Tibial nerve (tissue), 4 donors: ENCODE measurements around the gene TMIGD3. TPM values are rescaled to one million over a fixed set of nuclear protein-coding genes. Genes with fewer than 3 reads are reported as not detected.

Experiments used
- DNase-seq, 2 donors: peaks; one replicate each; pipeline ENCODE4 v3.0.0-alpha.2; 2019; ENCODE audit warnings: low spot score in 2 of 2
- H3K27ac ChIP-seq, 4 donors: fragments of 200-600 bp; sonication (generic) in 3 of 4; one replicate each; pipeline ENCODE4 v1.5.1; 2017 to 2019; ENCODE audit warnings: mild to moderate bottlenecking in 1 of 4
- H3K27me3 ChIP-seq, 2 donors: fragments of 200-600 bp; sonication (generic) in 1 of 2; one replicate each; pipeline versions ENCODE4 v1.5.1 to v1.6.0; 2017 to 2019
- H3K36me3 ChIP-seq, 3 donors: fragments of 200-600 bp; sonication (generic); one replicate each; pipeline ENCODE4 v1.5.1; 2018 to 2019
- H3K4me1 ChIP-seq, 4 donors: fragments of 200-600 bp; sonication (generic) in 3 of 4; one replicate each; pipeline ENCODE4 v1.5.1; 2017 to 2019
- H3K4me3 ChIP-seq, 4 donors: fragments of 200-600 bp; sonication (generic) in 3 of 4; one replicate each; pipeline ENCODE4 v1.5.1; 2017 to 2019; ENCODE audit warnings: mild to moderate bottlenecking in 1 of 4, moderate library complexity in 1 of 4
- H3K9me3 ChIP-seq, 4 donors: fragments of 200-600 bp; sonication (generic) in 3 of 4; one replicate each; pipeline ENCODE4 v1.5.1; 2017 to 2019
- EP300 ChIP-seq, 2 donors: sonication (generic); formaldehyde crosslinking; IDR thresholded peaks; one replicate each; pipeline ENCODE4 v1.6.1; 2017; ENCODE audit warnings: antibody characterized with exemption in 2 of 2, mild to moderate bottlenecking in 1 of 2
- POLR2A ChIP-seq, 2 donors: fragments of 450-650 bp; IDR thresholded peaks; one replicate each; pipeline ENCODE4 v1.6.1; 2017; ENCODE audit warnings: antibody characterized with exemption in 2 of 2, mild to moderate bottlenecking in 2 of 2, moderate library complexity in 2 of 2
- WGBS, 2 donors: methylation state at CpG; one replicate each; pipeline ENCODE4 v1.1.5; 2018; 5-methylcytosine and 5-hydroxymethylcytosine counted together
- total RNA-seq, 4 donors: library from RNA; depleted of rRNA; stranded (reverse); fragments of >200 nt; gene quantifications; one replicate each; pipeline ENCODE4 v1.1.0, GENCODE V29; 2016
- TF ChIP-seq, protein P1 (sequence below), 5 experiments: fragments of 200-600 bp in 3 of 5; fragments of 450-650 bp in 2 of 5; sonication (generic) in 3 of 5; IDR thresholded peaks; one replicate each; pipeline ENCODE4 v1.5.1; 2016 to 2019; ENCODE audit warnings: antibody characterized with exemption in 5 of 5, mild to moderate bottlenecking in 3 of 5, moderate library complexity in 2 of 5

TMIGD3 gene
- total RNA-seq, 4 donors from 2014 or later: 0.59 to 9.6 (median 2.3) TPM

DNA sequence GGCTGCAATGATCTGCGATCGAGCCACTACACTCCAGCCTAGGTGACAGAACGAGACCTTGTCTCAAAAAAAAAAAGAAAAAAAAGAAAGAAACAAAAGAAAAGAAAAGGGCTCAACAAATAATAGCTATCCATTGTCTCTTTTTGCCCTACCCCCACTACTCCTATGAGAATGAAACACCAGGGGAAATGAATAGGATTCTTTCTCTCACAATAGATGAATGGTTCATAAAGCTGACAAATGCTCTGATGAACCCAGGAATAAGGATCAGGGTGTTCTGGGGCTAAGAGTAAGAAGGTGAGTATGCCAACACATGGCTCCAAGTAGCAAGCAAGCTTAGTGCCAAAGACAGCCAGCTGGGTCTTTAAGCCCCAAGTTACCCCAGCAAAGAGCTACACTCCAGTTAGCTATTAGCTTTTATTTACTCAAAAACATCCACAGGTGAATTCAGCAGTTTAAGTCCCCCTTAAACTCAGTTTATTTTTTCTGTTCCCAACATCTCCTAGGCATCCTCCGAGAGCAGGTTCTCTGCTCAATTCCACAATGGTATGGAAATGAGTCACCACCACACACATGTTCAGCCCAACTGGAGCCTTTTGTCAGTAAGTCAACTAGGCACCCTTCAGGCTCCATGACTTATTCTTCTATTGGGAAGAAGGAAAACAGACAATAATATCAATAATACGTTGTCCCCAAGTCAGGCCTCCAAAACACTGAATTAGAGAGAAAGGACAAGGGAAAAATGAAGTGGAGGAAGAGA is 4.2 kb downstream of the TMIGD3 start:
- DNase-seq: no peak

DNA sequence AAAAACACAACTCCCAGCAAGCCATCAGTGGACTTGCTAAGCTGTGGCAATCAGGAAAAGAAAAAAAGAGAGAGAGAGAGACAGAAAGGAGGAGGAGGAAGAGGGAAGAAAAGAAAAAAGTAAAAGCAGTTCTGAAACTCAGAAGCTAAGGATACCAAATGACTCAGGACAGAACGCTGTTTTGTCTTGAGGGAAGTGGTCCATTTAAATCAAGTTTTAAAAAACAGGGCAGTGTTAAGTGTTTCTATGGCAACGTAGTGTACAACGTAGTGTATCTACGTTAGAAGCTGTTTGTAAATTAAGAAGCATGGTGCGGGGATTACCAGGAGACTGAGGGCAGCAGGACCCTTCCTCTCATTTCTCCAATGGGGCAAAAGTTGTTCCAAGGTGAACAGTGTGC is 5.8 kb downstream of the TMIGD3 start:
- Histone ChIP-seq H3K27me3 (no peaks in the 10 kb centered on the region), H3K4me1 (no peaks in the 10 kb centered on the region), H3K9me3 (no peaks in the 10 kb centered on the region), H3K27ac (no peak overlapping the region), H3K36me3 (no peaks in the 10 kb centered on the region), H3K4me3 (no peak overlapping the region)
- TF ChIP-seq POLR2A (IDR thresholded peaks at IDR 0.05) (no peak), EP300 (IDR thresholded peaks at IDR 0.05) (no peak)
- TF ChIP-seq, protein P1, sequence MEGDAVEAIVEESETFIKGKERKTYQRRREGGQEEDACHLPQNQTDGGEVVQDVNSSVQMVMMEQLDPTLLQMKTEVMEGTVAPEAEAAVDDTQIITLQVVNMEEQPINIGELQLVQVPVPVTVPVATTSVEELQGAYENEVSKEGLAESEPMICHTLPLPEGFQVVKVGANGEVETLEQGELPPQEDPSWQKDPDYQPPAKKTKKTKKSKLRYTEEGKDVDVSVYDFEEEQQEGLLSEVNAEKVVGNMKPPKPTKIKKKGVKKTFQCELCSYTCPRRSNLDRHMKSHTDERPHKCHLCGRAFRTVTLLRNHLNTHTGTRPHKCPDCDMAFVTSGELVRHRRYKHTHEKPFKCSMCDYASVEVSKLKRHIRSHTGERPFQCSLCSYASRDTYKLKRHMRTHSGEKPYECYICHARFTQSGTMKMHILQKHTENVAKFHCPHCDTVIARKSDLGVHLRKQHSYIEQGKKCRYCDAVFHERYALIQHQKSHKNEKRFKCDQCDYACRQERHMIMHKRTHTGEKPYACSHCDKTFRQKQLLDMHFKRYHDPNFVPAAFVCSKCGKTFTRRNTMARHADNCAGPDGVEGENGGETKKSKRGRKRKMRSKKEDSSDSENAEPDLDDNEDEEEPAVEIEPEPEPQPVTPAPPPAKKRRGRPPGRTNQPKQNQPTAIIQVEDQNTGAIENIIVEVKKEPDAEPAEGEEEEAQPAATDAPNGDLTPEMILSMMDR (IDR thresholded peaks at IDR 0.05): no peak
- DNase-seq: no peak
- 59 to 71% methylated on average over 5 of the region's 5 CpGs for WGBS, 2 donors

More for the DNA sequence above, 4.2 kb downstream of the TMIGD3 start:
- Histone ChIP-seq H3K4me3 (no peak overlapping the region), H3K4me1 (no peaks in the 10 kb centered on the region), H3K27ac (no peak overlapping the region), H3K9me3 (no peaks in the 10 kb centered on the region), H3K27me3 (no peaks in the 10 kb centered on the region), H3K36me3 (no peaks in the 10 kb centered on the region)
- TF ChIP-seq EP300 (IDR thresholded peaks at IDR 0.05) (no peak), POLR2A (IDR thresholded peaks at IDR 0.05) (no peak)
- TF ChIP-seq, protein P1 (IDR thresholded peaks at IDR 0.05): no peak
- 84 to 87% methylated on average over 5 of the region's 5 CpGs for WGBS, 2 donors

DNA sequence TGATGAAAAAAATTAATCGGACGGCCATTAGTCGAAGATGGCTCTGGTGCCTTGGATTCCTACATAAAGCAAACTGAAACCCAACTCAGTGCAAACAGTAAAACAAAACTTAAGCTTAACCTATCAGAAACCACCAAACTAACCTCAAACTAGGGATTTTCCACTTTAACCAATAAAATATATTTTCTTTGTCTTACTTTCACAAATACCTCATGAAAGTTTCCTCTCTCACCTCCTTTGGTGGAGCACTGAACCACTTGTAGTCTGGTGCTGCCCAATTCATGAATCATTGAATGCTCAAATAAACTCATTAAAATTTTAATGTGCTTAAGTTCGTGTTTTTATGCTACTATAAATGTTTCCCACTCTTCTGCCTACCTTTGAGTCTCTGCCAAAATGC is 7.0 kb downstream of the TMIGD3 start:
- WGBS, 2 donors: 82 to 84% methylated on average over 4 of the region's 4 CpGs
- no peak for DNase-seq
- no peak overlapping the region for H3K4me3 ChIP-seq
- H3K27ac ChIP-seq: no peak overlapping the region
- no peaks in the 10 kb centered on the region for H3K4me1 ChIP-seq
- no peaks in the 10 kb centered on the region for H3K27me3 ChIP-seq
- no peaks in the 10 kb centered on the region for H3K9me3 ChIP-seq
- no peaks in the 10 kb centered on the region for H3K36me3 ChIP-seq
- TF ChIP-seq, protein P1 (IDR thresholded peaks at IDR 0.05): no peak
- TF ChIP-seq EP300 (IDR thresholded peaks at IDR 0.05) (no peak), POLR2A (IDR thresholded peaks at IDR 0.05) (no peak)

DNA sequence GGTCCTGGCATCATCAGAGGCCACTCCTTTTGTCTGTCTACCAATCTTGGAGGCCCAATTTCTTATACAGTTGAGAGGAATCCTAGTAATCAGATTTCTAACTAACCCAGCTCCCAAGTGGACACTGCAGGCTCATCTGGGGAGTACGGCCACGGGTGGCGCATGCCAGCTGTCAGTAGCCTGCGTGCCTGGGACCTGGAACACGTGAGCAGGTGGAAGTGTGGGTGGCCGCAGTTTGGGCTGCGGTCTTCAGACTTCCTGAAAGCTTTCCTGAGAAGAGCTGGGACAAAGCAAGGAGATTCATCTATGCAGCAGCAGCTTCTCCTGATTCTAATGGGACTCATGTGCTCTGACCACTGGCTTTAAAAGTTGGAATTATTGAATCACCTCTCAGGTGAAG is 12.4 kb downstream of the TMIGD3 start:
- Histone ChIP-seq H3K4me3 (no peak overlapping the region), H3K36me3 (no peaks in the 10 kb centered on the region), H3K4me1 (no peaks in the 10 kb centered on the region), H3K27me3 (no peaks in the 10 kb centered on the region), H3K9me3 (no peaks in the 10 kb centered on the region), H3K27ac (peak overlapping the region in 3 of 4 donors; percentile 26 to 60 (median 34))
- no peak for DNase-seq
- 93 to 95% methylated on average over 7 of the region's 7 CpGs for WGBS, 2 donors
- TF ChIP-seq POLR2A (IDR thresholded peaks at IDR 0.05) (no peak), EP300 (IDR thresholded peaks at IDR 0.05) (no peak)
- TF ChIP-seq, protein P1 (IDR thresholded peaks at IDR 0.05): no peak

DNA sequence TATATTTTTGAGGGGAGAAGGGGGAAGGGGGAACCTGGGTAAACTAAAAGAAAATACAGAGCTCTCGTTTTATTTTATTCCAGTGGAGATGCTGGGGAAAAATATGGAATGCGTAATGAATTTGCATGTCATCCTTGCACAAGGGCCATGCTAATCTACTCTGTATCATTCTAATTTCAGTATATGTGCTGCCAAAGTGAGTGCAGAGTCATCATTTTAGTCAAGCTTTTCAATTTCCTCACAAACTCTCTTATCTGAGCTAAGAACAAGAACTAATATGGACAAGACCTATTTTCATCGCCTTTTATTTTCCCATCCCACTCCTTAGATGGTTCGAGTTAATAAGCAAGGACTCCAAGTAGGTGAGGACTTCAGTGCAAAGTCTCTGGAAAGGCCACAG is 13.2 kb downstream of the TMIGD3 start:
- Histone ChIP-seq H3K36me3 (no peaks in the 10 kb centered on the region), H3K4me1 (no peaks in the 10 kb centered on the region), H3K9me3 (no peaks in the 10 kb centered on the region), H3K4me3 (no peak overlapping the region), H3K27me3 (no peaks in the 10 kb centered on the region), H3K27ac (peak overlapping the region in 2 of 4 donors; percentile 26 to 60)
- DNase-seq: no peak
- TF ChIP-seq EP300 (IDR thresholded peaks at IDR 0.05) (no peak), POLR2A (IDR thresholded peaks at IDR 0.05) (no peak)
- TF ChIP-seq, protein P1 (IDR thresholded peaks at IDR 0.05): no peak
- 88 to 95% methylated on average over 4 of the region's 4 CpGs for WGBS, 2 donors
